GM21529 (cell line): ENCODE measurements around the gene ZNF608.

Experiments used
- ATAC-seq: cut with Tn5 transposase; IDR thresholded peaks from one replicate; pipeline ENCODE4 v1.9.1; 2021; ENCODE audit not compliant: unreplicated experiment

ZNF608 gene

DNA sequence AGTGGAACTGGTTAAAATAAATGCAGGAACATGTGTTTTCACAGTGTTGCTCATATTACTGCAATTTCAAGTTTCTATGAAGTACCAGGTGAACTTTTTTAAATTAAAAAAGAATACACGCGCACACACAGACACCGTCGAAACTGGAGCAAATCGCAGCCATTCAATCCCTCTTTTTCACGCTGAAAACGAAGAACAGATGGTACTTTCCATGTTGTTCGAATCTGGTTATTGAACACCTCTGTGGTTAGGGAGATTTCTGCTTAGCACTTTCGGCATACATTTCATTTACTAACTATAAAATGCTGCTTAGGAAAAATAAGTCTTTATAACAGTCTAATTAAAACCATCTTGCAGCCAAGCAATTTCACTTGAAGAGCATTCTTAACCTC is 6.8 kb downstream of the ZNF608 start:
- no peak for ATAC-seq

DNA sequence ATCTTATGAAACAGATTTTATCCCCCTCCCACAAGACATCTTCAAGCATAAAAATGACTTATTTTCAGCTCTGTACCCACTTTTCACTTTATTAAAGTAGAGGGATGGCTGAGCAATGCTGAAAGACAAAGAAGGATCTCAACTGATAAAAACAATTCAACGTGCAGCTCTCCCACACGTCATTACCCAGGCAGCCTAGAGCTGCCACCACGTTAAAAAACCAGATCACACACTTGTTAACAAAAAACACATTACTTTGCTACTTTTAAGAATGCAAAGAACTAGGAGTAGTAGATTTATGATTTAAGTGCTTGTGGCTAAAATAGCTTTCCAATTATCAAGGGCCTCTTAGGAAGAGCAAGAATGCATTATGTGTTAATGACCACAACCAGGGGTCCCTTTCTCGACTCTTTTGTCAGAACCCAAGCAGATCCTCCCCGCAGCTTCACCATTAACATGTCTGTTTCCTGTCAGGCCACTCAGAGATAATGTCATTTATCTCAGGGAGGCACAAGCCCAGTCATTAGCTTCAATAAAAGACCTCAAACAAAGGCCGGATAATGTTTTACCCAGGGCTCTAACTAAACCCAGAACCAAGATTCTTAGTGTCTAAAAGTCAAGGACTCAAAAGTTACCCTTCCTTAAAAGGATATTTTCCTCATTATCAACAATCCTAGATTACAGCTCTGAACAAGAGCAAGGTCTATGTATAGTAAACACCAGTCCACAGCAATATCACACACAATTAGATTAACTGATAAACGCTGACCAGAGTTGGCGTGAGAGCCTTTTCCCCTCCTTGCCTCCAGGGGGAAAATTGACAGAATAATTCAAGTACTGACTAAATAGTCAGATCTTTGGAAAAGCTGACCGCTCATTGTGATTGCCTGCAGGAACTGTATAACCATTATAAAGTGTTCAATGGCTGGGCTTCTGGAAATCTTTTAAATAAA is 7.5 kb downstream of the ZNF608 start:
- no peak for ATAC-seq

DNA sequence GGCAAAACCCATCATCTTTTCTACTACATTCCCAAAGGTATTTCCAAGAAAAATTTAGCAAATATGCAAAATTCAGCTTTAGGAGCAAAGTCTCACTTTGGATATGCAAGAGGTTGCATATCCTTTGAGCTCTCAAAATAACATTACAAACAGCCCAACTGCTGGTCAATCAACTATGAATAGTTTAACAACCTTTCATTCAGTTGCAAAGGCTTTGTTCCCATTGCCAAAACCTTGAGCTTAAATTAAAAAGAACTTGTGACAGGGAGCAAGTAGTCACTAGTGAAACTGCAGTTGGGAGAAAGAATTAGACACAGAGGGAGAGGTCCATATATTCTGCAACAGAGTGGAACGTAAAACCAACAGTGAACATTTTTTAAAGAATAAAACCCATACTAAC is 8.8 kb downstream of the ZNF608 start:
- no peak for ATAC-seq

DNA sequence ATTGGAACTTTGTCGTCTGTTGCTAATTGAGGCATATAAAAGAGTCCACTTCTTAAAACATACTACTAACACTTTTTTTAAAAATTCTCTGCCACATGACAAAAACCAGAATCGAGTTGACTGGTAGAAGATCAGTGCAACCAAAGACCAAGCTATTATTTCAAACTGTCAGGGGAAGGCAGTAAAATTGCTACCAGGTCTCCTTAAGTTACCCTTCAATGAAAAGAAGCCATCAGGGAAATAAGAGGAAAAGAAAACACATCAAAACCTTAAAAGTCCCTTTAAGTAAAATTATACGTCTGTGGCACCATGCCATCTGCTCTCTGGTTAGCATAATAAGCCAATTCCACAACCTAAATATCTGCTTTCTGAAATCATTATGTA is 9.6 kb downstream of the ZNF608 start:
- ATAC-seq, result no peak

DNA sequence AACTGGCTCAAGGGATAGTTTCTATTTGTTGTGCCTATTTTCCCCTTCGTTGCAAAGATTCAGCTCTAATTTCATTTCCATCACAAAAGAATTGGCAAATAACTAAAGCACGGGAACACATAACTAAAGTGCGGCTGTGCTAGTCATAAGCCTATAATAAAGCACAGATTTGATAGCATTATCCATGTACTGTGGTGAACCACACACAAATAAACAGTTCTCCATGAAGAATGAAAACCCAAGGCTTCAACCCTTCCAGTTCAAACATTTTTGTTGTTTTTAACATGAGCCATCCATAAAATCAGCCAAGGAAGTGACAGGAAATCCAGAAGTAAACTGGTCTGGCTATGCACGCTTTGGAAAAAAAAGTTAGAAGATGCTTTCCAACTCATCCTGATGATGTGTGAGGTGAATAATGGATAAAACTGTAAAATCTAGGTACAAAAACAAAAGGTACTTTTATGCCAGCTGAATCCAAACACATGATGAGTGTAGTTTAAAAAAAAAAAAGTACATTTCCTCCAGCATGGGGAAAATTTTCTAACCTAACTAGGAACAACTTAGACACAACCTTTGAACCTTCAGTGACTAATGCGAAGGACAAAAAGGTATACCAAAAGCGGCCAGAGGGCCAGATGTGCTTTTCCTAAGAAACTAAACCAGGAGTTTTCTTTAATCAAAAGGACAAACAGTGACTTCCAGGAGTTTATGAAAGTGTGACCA is 10.2 kb downstream of the ZNF608 start:
- ATAC-seq, result no peak

DNA sequence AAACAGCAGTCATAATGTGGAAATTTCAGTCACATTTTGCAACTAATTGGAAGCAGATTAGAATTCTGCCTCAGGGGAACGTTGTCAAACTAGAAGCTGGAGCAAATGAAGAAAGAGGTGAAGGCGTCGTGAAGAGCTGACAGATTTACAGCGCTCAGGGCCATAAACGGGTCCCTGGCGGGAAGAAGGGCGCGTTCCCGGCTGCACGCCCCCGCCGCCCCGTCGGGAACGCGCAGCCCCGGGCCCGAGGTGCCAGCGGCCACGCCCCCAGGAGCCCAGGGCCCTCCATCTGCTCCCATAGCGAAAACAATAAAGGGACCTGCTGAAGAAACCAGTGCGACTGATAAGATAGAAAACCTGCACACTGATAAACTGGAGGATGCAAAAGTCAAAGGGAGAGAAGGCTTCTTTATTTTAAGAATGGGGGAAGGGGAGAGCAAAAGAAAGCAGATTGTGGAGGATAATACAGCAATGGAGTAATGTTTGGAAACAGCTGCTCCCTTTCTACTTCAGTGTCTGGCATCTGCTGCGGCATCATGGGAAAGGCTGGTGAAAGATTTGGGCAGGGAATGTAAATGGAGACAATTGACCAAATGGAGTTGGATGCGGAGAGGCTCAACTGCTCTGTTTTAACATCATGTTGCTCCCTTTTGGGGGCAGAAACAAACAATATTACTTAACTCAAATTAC is 11.1 kb downstream of the ZNF608 start:
- ATAC-seq, result no peak

DNA sequence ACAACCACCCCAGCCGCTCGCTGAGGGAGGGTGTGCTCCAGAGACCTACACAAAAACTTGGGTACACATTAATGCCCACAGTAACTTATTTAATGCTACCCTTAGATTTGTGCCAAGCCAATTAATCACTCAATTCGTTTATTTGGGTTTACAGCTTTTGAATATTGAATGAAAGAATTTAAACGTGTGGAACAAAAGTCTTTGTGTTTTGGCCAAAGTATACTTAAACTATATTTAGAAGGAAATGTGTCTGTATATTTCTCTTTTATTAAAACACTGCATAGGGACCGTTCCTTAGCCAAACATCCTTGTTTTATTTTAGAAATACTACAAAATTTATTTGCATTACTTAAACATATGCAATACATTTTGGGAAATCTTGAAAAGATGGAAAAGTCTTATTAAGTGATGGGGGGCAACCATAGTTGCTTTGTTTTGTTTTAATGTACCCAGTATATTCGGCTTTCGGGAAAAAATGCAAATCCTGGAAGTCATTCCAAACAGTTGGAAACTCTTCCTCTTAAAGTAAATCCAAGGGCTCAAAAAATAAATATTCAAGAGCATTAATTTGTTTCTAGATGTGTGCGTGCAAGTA is 11.8 kb downstream of the ZNF608 start:
- no peak for ATAC-seq

DNA sequence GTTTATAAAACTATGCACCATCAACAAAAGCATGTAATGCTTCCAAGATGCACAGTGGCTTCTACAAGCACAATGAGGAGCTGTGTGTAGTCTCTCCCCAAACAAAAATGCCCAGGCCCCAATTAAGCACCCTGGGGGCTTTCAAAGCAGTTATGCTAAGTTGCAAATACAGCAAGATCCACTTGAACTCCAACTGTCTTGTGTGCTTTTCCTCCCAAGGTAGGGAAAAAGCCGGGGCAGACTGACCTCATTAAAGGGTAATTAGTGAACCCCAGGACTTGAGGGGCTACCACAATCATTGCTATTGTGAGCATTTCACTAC is 13.1 kb downstream of the ZNF608 start:
- no peak for ATAC-seq

DNA sequence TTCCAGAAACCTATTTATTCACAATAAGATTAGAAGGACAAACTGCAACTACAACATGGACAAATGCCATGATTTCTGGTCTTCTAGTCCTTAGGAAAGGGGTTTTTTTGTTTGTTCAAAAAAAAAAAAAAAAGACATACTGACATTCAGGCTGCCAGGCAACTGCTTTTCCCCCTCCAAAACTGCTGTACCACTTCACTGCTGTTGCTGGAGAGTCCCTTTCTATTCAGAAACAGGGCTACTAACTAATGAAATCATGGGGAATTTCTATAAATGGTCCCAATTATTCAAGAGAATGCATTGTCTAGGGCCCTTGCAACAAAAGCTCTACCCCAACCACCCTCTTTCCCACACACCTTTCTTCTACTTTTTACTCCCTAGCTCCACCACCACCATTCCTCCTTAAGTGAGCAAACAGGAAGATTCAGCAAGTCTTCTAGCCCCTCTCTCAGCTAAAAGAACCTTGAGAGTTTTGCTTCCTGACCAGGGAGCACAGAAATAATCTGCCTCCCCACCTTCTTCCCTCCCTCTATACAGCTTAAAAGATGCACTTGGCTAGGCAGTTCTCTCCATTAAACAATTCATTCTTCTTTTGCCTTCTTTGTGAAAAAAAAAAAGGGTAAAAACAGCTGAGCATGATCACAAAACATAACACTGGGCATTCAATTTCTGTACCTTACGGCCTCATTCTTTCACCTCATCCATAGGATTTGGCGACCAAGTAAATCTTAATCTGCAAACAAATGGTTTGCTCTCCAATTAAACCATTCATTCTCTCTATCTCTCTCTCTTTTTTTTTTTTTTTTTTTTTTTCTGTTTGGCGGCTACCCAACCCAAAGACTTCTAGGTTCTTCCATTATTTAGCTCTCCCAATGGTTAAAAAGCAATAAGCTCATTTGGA is 13.8 kb downstream of the ZNF608 start:
- no peak for ATAC-seq

DNA sequence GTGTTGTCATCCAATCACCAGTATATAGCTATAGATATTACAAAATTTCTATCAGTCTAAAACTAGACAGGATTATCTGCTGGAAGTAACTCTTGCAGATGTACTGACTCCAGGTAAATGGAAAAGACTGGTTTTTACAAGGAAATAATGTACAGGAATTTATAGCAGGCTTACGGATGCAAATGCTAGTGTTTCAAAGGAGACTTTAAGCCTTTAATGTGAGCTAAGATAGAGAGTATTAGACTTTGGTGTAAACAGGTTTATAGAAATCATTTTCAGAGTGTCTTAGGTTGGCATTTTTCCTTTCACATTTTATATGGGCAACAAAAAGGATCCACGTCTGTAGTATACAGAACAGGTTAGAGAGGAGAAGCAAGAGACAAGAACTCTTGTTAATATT is 16.1 kb downstream of the ZNF608 start:
- ATAC-seq, result no peak

DNA sequence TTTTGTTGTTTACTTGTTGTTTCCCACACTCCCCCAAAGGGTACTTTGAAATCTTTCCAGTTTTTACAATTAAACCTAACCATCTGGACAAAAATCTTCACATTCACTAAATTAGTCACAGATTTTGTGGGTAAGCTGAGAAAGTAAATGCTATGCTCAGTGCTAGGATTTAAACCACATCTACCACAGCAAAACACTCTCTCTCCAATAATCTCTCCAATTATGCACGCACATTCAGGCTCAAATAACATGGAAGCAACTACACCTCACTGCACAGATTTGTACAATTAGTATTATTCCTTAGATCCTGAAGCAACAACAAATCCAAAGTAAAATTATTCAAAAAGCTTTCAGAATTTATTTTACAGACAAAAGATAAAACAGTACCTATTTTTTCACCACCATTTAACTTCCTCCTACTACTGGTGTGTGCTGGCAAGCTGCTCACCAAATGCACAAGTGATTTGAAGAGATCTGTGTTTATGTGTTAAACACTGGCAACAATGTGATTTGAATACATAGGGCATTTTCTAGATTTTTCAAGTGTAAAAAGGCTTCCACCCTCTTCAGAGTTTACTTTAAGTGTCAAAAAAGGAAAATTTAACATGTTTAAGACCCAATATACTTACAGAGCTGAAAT is 16.6 kb downstream of the ZNF608 start:
- ATAC-seq, result peak; percentile 47

DNA sequence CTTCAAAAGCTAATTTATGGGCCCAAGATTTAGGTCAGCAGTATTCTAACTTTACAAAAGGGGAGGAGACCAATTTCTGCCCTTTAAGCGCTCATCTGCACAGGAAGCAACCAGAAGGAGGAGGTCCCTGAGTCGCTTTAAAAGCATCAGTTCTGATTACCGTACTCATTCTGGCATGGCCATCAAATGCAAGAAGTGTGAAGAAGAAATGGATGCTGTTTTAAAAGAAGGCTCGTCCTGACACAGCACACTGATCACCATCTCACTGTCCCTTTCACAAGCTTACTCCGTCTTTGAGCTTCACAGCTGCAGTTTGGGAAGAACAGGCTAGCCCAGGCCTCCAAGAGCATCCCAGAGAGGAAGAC is 17.5 kb downstream of the ZNF608 start:
- no peak for ATAC-seq

DNA sequence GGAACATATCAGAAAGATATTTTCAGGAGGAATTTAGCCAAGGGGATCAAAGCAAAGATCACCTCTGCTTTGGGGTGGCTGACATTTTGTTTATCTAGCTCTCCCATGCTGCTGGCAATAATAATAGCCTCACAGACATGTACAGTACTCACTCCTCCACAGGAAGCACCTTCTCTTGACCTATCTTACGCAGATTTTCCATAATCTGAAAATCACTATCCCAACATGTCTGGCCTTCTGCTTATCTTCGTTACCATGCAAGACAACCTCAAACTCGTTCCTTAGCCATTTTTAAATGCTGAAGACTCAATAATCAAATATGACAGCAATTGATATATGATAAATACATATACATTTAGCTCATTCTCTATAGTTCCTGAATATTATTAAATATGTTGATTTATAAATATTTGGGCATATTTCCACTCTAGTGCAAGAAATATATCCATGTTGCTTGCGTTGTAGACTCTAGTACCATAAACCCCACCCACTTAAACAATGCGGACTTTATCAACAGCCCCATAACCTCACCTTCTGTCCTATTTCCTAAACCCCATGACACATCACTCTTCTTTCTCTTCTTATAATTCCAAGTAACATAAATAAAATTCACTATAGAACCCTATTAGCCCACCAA is 18.0 kb downstream of the ZNF608 start:
- no peak for ATAC-seq

DNA sequence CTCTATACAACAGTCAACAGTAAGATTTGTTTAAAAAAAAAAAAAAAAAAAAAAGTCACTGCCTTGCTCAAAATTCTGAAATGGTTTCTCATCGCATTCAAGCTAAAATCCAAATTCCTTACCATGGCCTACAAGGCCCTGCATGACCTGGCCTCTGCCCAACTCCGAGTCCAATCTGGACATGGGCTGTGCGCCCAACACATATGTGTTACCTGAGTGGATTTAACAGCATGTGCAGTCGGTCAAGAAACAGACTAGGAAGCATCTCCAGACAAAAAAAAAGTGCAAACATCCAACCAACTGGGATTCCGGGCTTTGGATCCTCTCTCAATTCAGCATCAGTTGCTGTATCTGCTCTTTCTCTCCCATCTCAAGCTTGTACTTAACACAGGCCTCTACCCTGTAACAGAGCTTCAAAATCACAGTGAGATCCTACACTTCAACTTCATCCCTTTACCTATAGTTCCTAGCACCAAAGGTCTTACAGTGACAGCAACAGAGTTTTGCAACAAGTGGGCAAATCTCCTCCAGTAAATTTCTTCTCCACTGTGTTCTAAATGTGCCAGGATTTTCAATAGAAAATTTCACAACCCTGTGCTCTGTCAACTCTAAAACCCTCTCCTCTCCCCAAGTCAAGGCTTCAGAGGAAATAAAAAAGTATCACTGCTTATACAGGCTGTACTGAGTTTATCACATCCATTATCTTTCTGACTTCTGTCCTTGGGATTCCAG is 19.6 kb downstream of the ZNF608 start:
- ATAC-seq, result no peak

DNA sequence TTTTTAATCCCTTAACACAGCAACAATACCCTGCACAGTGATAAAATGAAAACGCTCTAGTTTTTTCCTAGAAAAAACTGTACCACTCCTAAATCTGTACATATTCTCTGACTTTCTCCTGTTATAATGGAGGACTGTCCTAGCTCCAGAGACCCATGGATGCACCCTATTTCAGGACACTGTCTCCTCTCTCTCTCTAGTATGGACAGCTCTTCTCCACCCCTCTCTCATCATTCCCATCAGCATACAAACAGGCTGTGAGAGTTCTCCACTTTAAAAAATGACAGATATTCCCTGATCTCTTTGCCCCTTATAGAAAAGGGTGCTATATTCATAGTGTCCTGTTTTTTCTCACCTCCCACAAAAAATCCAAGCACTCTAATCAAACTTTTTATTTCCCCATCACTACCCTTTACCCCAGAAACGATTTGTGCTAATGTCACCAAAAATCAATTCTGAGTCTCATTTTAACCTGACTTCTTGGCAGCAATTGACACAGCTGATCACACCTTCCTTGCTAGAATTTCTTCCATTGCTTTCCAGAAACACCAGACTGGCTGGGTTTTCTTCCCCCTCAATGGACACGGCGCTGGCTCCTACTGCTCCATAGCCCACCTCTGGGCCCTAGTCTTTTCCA is 20.7 kb downstream of the ZNF608 start:
- ATAC-seq, result no peak

DNA sequence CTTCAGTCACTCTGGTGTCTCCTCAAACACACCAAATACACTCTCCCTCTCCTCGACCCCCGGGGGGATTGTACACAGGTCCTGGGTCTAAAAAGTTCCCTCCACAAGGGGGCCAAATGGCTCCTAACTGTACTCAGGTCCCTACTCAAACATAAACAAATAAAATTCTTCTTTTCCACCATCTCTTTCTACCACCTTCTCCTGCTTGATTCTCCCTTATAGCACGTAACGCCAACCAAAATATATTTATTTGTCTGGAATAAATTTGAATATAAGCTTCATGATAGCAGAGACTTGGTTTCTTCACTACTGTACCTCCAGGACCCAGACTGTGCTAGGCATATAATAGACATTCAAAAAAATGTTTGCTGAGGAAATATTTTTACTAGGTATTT is 21.4 kb downstream of the ZNF608 start:
- ATAC-seq, result peak; percentile 60

DNA sequence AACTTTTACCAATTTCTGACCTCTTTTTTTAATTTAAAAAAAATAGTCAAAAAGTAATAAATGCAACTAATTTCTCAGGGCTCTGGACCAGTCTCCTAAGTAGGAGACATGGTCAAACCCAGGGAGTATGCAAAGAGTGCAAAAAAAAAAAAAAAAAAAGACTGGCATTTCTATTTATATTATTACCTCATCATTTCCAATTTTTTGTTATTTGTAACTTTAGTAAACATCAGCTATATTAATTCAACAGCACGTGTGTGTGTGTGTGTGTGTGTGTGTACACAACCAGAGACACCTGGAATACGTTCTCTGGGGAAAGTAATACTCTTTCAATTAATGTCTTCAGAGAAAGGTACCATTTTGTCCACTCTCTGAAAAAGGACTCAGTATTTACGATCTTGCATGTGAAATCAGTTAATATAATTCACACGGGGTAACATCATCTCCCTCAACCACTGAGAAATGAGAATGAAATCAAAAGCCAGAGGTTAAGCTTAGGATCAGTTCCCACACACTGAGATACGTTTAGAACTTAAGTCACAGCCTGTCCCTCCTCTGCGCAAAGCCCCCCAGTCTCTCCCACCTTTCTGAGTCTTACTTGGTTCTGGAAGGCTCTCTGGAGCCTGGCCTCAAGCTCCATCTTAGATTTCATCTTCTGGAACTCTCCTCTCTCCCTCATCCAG is 21.9 kb downstream of the ZNF608 start:
- peak; percentile 50 for ATAC-seq

DNA sequence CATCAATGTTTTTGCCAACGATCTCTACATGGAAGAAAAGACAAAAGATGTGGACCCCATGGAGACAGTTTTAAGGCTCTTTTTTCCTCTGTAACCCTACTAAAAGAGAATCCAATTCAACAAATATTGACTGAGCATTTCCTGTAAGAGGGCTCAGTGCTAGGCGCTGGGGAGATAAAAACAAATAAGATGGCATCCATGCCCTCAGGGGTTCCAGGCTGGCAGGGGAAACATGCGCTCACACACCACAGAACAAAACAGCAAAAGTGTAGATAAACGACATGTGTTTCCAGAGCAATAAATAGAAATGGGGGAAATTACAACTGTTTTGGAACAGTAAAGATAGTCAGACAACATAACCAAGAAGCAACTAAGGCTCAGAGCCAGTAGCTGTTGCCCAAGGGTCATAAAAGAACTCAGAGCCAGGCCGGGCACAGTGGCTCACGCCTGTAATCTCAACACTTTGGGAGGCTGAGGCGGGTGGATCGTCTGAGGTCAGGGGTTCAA is 25.2 kb downstream of the ZNF608 start:
- ATAC-seq, result no peak
